ENCODE data around the gene PIGV.
"Not testable (repeated sequence)": the region's sequence is repeated elsewhere in the genome, so short reads cannot be mapped to it uniquely, and the experiment has no call there.

PIGV gene

GRCh38 chr1:26837665-26838064 lies 49.9 kb downstream of the PIGV start:
- DNase-seq, result not testable (repeated sequence)

GRCh38 chr1:26838474-26839338 lies 51.0 kb downstream of the PIGV start:
- DNase-seq, result peak; percentile 64 to 74

GRCh38 chr1:26839339-26839722 lies 51.6 kb downstream of the PIGV start:
- no peak for DNase-seq

GRCh38 chr1:26839779-26840178 lies 52.0 kb downstream of the PIGV start:
- no peak for DNase-seq

- DNase-seq, result no peak
Observed at GRCh38 chr1:26844424-26845196, 56.9 kb downstream of the PIGV start.

- DNase-seq, result not testable (repeated sequence)
Observed at GRCh38 chr1:26847826-26848225, 60.1 kb downstream of the PIGV start.

Data from activated CD4-positive, alpha-beta T cell treated with anti-CD3 and anti-CD28 coated beads, Interleukin-2, amount 50 U/mL, for 48 hours (primary cell).